ENCODE data around the gene LRRC14B.
"Not testable (repeated sequence)": the region's sequence is repeated elsewhere in the genome, so short reads cannot be mapped to it uniquely, and the experiment has no call there.

Gene LRRC14B

DNA sequence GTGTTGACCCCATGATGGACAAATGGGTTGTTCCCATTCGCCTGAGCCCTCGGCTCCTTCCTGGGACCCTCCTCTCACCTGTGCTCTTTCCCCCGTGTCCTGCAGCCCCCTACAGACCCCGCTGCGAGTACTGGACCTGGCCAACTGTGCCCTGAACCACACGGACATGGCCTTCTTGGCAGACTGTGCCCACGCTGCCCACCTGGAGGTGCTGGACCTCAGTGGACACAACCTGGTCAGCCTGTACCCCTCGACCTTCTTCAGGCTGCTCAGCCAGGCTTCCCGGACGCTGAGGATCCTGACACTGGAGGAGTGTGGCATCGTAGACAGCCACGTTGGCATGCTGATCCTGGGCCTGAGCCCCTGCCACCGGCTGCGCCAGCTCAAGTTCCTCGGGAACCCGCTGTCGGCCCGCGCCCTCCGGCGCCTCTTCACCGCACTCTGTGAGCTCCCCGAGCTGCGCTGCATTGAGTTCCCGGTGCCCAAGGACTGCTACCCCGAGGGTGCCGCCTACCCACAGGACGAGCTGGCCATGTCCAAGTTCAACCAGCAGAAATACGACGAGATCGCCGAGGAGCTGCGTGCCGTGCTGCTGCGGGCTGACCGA is 3.4 kb downstream of the LRRC14B start:
- H3K9ac ChIP-seq (ENCODE audit: insufficient read length, low read depth) = no peak overlapping the region
- TF ChIP-seq SUZ12 (IDR thresholded peaks at IDR 0.05; ENCODE audit: extremely low read depth, insufficient read depth, insufficient read length) = no peak
- no peak for TF ChIP-seq ZNF274 (IDR thresholded peaks at IDR 0.05; ENCODE audit: low read depth, low read length)
- no peak for TF ChIP-seq YY1 (IDR thresholded peaks at IDR 0.05; ENCODE audit: insufficient read depth, insufficient read length)
- H3K9me3 ChIP-seq (ENCODE audit: insufficient read depth, low read length) = no peaks in the 10 kb centered on the region
- H3K4me3 ChIP-seq (ENCODE audit: insufficient read length, low read depth) = no peak overlapping the region
- no peaks in the 10 kb centered on the region for H3K27me3 ChIP-seq (ENCODE audit: insufficient read depth, insufficient read length)
- DNase-seq (ENCODE audit: low read depth, low spot score) = no peak
- H3K4me1 ChIP-seq (ENCODE audit: insufficient read depth, insufficient read length) = peaks cover 5% of the 10 kb centered on the region
- peaks cover 6% of the 10 kb centered on the region for H3K36me3 ChIP-seq (ENCODE audit: insufficient read depth, insufficient read length, low read length)

DNA sequence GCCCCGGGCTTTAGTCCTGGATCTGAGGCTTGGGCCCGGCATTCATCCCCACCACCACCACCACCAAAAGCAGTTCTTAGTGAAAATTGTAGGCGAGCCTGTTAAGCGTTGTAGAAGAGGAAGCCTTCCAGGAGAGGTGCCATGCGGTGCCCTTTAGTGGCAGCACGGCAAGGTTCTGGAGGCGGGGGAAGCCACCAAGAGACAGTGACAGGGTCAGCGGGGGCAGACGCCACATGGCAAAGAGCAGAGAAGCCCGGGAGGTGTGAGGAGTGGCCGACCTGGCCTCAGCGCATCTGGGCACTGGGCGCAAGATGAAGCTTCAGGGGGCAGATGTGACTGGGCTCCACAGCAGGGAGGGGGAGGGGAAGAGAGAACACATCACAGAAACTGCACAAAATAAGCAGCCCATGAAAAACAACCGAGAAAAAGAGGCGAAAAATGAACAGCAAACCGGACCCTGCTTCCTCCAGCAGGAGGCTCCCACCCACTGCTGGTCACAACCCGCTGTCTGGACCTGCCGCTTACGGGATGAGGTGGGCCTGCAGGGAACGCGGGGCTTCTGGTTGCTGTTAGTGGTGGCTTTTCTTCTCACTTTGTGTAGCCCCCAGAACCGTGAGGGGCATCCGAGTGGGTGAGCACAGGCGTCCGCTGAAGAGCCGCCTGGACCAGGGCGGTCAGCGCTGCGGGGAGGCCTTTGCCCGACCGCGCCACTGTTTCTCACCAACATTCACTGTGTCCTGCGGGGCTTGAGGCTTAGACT is 4.3 kb downstream of the LRRC14B start:
- Histone ChIP-seq H3K4me1 (ENCODE audit: insufficient read depth, insufficient read length) (peaks cover 2% of the 10 kb centered on the region), H3K9ac (ENCODE audit: insufficient read length, low read depth) (no peak overlapping the region), H3K9me3 (ENCODE audit: insufficient read depth, low read length) (no peaks in the 10 kb centered on the region), H3K4me3 (ENCODE audit: insufficient read length, low read depth) (no peak overlapping the region), H3K27me3 (ENCODE audit: insufficient read depth, insufficient read length) (no peaks in the 10 kb centered on the region), H3K36me3 (ENCODE audit: insufficient read depth, insufficient read length, low read length) (peaks cover 6% of the 10 kb centered on the region)
- DNase-seq (ENCODE audit: low read depth, low spot score) = no peak
- TF ChIP-seq ZNF274 (IDR thresholded peaks at IDR 0.05; ENCODE audit: low read depth, low read length) (no peak), YY1 (IDR thresholded peaks at IDR 0.05; ENCODE audit: insufficient read depth, insufficient read length) (no peak), SUZ12 (IDR thresholded peaks at IDR 0.05; ENCODE audit: extremely low read depth, insufficient read depth, insufficient read length) (no peak)

DNA sequence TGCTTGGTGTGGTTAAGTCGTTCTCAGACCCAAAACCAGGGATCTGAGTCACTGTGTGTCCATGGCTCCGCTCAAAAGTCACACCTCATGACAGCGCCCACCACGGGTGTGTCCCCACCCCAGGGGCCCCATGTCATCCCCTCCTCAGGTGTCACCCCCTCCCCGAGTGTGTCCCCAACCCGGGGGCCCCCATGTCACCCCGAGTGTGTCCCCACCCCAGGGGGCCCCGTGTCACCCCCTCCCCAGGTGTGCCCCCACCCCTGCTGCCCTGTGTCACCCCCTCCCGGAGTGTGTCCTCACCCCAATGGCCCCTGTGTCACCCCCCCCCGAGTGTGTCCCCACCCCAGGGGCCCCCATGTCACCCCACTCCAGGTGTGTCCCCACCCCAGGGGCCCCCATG is 5.1 kb downstream of the LRRC14B start:
- TF ChIP-seq ZNF274 (IDR thresholded peaks at IDR 0.05; ENCODE audit: low read depth, low read length) (no peak), YY1 (IDR thresholded peaks at IDR 0.05; ENCODE audit: insufficient read depth, insufficient read length) (no peak), SUZ12 (IDR thresholded peaks at IDR 0.05; ENCODE audit: extremely low read depth, insufficient read depth, insufficient read length) (no peak)
- H3K9ac ChIP-seq (ENCODE audit: insufficient read length, low read depth) = no peak overlapping the region
- no peak overlapping the region for H3K4me3 ChIP-seq (ENCODE audit: insufficient read length, low read depth)
- no peaks in the 10 kb centered on the region for H3K27me3 ChIP-seq (ENCODE audit: insufficient read depth, insufficient read length)
- peaks cover 6% of the 10 kb centered on the region for H3K36me3 ChIP-seq (ENCODE audit: insufficient read depth, insufficient read length, low read length)
- H3K4me1 ChIP-seq (ENCODE audit: insufficient read depth, insufficient read length) = no peaks in the 10 kb centered on the region
- DNase-seq (ENCODE audit: low read depth, low spot score) = no peak
- H3K9me3 ChIP-seq (ENCODE audit: insufficient read depth, low read length) = no peaks in the 10 kb centered on the region

DNA sequence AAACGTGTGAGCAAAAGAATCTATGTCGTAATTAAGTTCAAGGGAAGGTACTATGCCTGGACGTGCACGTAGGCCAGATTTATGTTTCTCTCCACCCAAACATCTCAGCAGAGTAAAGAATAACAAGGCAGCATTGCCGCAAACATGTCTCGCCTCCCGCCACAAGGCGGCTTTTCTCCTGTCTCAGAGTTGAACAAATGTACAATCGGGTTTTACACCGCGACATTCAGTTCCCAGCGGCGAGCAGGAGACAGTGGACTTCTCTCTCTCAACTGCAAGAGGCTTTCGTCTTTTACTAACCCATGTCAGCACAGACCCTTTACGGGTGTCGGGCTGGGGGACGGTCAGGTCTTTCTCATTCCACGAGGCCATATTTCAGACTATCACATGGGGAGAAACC is 5.7 kb downstream of the LRRC14B start:
- H3K4me1 ChIP-seq (ENCODE audit: insufficient read depth, insufficient read length); H3K4me3 ChIP-seq (ENCODE audit: insufficient read length, low read depth); H3K9me3 ChIP-seq (ENCODE audit: insufficient read depth, low read length); DNase-seq (ENCODE audit: low read depth, low spot score); H3K36me3 ChIP-seq (ENCODE audit: insufficient read depth, insufficient read length, low read length); H3K27me3 ChIP-seq (ENCODE audit: insufficient read depth, insufficient read length); H3K9ac ChIP-seq (ENCODE audit: insufficient read length, low read depth): not testable (repeated sequence)

DNA sequence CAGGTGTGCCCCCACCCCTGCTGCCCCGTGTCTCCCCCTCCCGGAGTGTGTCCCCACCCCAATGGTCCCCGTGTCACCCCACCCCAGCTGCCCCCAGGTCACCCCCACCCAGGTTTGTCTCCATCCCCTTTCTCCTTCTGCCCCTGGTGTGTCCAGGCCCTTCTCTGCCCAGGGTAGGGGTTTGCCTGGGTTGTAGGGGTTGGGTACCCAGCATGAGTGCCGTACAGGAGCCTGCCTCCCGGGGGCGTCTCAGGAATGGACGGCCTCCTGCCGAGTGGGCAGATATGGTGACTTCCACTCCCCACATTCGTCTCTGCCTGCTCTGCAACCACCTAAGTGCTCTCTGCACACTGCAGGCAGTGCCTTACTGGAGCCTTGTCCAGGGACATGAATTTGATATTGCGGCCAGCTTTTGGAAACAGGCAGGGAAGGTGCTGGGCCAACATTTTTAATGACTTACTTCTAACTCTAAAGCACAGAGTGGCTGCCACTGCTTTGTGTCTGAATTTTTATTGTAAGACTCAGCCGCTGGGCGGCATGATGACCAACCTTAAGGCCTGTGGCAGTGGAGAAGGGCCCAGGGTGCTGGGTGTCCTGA is 6.7 kb downstream of the LRRC14B start:
- Histone ChIP-seq H3K36me3 (ENCODE audit: insufficient read depth, insufficient read length, low read length) (peaks cover 12% of the 10 kb centered on the region), H3K9me3 (ENCODE audit: insufficient read depth, low read length) (no peaks in the 10 kb centered on the region), H3K9ac (ENCODE audit: insufficient read length, low read depth) (no peak overlapping the region), H3K4me3 (ENCODE audit: insufficient read length, low read depth) (no peak overlapping the region), H3K4me1 (ENCODE audit: insufficient read depth, insufficient read length) (no peaks in the 10 kb centered on the region), H3K27me3 (ENCODE audit: insufficient read depth, insufficient read length) (no peaks in the 10 kb centered on the region)
- no peak for DNase-seq (ENCODE audit: low read depth, low spot score)
- TF ChIP-seq SUZ12 (IDR thresholded peaks at IDR 0.05; ENCODE audit: extremely low read depth, insufficient read depth, insufficient read length) = no peak
- no peak for TF ChIP-seq ZNF274 (IDR thresholded peaks at IDR 0.05; ENCODE audit: low read depth, low read length)
- TF ChIP-seq YY1 (IDR thresholded peaks at IDR 0.05; ENCODE audit: insufficient read depth, insufficient read length) = no peak

DNA sequence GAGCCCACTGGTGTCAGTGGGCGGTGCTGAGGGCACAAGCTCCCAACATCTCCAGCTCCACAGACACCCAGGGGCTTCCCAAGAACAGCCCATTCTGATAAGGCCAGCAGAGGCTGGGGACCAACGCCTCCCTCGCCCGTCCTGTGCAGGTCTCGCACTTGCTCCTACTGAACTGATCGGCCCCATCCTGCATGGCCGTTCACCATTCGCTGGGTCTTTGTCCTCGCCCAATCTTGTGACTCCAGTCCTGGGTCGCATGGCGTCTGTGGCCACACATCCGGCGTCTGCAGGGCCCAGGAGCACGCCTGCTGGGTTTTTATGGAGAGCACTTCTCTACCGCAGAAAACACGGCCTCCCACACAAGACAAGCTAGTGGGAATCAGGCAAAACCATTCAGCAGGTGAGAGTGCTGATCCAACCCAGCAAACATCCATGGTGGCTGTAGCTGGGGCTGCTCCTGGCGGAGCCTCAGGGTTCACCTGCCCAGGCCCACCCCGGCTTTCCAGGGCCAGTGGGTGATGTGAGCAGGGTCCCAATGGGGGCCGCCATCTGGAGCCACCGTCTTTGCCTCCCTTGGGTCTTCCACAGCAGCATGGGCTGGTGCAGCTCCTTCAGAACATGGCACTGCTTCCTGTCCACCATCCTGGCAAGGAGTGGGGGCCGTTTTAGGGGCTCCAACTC is 7.4 kb downstream of the LRRC14B start:
- Histone ChIP-seq H3K36me3 (ENCODE audit: insufficient read depth, insufficient read length, low read length) (peaks cover 18% of the 10 kb centered on the region), H3K4me3 (ENCODE audit: insufficient read length, low read depth) (no peak overlapping the region), H3K27me3 (ENCODE audit: insufficient read depth, insufficient read length) (no peaks in the 10 kb centered on the region), H3K4me1 (ENCODE audit: insufficient read depth, insufficient read length) (no peaks in the 10 kb centered on the region), H3K9me3 (ENCODE audit: insufficient read depth, low read length) (no peaks in the 10 kb centered on the region), H3K9ac (ENCODE audit: insufficient read length, low read depth) (no peak overlapping the region)
- no peak for DNase-seq (ENCODE audit: low read depth, low spot score)
- TF ChIP-seq SUZ12 (IDR thresholded peaks at IDR 0.05; ENCODE audit: extremely low read depth, insufficient read depth, insufficient read length) = no peak
- no peak for TF ChIP-seq ZNF274 (IDR thresholded peaks at IDR 0.05; ENCODE audit: low read depth, low read length)
- TF ChIP-seq YY1 (IDR thresholded peaks at IDR 0.05; ENCODE audit: insufficient read depth, insufficient read length) = no peak

Measured in NT2/D1 (cell line).